Measurements from ENCODE around the gene TECTB.

DNA sequence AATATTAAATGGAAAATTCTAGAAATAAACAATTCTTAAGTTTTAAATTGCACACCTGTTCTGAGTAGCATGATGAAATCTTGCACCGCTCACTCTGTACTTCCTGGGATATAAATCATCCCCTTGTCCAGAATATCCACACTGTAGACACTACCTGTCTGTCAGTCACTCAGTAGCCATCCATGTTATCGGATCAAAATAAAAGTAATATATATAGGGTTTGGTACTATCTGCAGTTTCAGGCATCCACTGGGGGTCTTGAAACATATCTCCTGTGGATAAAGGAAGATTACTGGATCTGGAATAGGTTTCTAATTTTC lies 6.8 kb downstream of the TECTB start:
- TF ChIP-seq, protein P1, sequence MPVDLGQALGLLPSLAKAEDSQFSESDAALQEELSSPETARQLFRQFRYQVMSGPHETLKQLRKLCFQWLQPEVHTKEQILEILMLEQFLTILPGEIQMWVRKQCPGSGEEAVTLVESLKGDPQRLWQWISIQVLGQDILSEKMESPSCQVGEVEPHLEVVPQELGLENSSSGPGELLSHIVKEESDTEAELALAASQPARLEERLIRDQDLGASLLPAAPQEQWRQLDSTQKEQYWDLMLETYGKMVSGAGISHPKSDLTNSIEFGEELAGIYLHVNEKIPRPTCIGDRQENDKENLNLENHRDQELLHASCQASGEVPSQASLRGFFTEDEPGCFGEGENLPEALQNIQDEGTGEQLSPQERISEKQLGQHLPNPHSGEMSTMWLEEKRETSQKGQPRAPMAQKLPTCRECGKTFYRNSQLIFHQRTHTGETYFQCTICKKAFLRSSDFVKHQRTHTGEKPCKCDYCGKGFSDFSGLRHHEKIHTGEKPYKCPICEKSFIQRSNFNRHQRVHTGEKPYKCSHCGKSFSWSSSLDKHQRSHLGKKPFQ (tag by site-specific recombination; IDR thresholded peaks at IDR 0.05): no peak
- no peak for TF ChIP-seq GLI4 (tag by site-specific recombination; IDR thresholded peaks at IDR 0.05)
- TF ChIP-seq, protein P2, sequence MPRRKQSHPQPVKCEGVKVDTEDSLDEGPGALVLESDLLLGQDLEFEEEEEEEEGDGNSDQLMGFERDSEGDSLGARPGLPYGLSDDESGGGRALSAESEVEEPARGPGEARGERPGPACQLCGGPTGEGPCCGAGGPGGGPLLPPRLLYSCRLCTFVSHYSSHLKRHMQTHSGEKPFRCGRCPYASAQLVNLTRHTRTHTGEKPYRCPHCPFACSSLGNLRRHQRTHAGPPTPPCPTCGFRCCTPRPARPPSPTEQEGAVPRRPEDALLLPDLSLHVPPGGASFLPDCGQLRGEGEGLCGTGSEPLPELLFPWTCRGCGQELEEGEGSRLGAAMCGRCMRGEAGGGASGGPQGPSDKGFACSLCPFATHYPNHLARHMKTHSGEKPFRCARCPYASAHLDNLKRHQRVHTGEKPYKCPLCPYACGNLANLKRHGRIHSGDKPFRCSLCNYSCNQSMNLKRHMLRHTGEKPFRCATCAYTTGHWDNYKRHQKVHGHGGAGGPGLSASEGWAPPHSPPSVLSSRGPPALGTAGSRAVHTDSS (tag by site-specific recombination; IDR thresholded peaks at IDR 0.05): no peak
- TF ChIP-seq, protein P3, sequence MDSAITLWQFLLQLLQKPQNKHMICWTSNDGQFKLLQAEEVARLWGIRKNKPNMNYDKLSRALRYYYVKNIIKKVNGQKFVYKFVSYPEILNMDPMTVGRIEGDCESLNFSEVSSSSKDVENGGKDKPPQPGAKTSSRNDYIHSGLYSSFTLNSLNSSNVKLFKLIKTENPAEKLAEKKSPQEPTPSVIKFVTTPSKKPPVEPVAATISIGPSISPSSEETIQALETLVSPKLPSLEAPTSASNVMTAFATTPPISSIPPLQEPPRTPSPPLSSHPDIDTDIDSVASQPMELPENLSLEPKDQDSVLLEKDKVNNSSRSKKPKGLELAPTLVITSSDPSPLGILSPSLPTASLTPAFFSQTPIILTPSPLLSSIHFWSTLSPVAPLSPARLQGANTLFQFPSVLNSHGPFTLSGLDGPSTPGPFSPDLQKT (IDR thresholded peaks at IDR 0.05; ENCODE audit: borderline replicate concordance, low read depth, low read length): no peak
- no peak for TF ChIP-seq ZNF274 (IDR thresholded peaks at IDR 0.05; ENCODE audit: low read length)
- no peak for TF ChIP-seq ZNF274 (tag by site-specific recombination; IDR thresholded peaks at IDR 0.05; ENCODE audit: borderline replicate concordance)
- TF ChIP-seq ZNF501 (tag by site-specific recombination; IDR thresholded peaks at IDR 0.05): no peak
- TF ChIP-seq, protein P4, sequence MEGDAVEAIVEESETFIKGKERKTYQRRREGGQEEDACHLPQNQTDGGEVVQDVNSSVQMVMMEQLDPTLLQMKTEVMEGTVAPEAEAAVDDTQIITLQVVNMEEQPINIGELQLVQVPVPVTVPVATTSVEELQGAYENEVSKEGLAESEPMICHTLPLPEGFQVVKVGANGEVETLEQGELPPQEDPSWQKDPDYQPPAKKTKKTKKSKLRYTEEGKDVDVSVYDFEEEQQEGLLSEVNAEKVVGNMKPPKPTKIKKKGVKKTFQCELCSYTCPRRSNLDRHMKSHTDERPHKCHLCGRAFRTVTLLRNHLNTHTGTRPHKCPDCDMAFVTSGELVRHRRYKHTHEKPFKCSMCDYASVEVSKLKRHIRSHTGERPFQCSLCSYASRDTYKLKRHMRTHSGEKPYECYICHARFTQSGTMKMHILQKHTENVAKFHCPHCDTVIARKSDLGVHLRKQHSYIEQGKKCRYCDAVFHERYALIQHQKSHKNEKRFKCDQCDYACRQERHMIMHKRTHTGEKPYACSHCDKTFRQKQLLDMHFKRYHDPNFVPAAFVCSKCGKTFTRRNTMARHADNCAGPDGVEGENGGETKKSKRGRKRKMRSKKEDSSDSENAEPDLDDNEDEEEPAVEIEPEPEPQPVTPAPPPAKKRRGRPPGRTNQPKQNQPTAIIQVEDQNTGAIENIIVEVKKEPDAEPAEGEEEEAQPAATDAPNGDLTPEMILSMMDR (tag by site-specific recombination; IDR thresholded peaks at IDR 0.05): no peak

All from HEK293 (cell line).